Globus pallidus (tissue), 1 donor: Measurements from ENCODE around the gene SGSM2.

Source experiments
- DNase-seq: peaks from one replicate; pipeline ENCODE4 v3.0.0-alpha.2; 2015; ENCODE audit warnings: low spot score

The SGSM2 gene

DNA sequence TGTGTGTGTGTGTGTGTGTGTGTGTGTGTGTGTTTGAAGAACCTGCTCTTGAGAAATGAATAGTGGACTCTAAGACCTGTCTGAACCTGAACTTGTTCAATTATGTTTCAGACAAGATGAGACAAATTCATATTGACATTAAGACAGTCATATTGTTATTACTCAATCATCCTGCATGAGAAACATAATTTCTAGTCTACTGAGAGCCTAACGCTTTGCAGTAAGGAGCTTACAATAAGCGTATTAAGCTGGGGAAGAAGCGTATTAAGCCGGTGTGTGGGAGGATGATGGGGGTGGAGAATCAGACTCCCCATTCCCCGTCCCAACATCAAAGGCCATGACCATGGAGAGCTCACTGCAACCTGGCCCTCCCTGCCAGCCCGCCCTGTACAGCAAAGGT is 86.0 kb downstream of the SGSM2 start:
- DNase-seq: no peak

DNA sequence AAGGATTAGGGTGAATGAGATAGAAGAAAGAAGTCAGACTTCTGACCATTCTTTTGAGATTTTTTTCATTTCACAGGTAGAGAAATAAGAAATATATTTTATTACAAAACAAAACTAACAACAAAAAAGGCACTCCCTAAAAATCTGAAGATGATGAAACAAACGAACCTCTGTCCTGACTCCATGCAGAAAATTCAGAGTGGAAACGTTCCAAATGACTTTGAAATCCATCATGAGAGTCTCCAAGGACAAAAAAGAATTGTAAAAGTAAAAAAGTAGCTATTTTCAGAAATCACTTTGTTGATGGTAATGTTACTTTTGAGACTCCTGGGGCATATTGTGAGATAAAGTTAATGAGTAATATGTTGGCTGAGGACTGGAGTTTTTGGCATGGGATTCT is 89.9 kb downstream of the SGSM2 start:
- no peak for DNase-seq

DNA sequence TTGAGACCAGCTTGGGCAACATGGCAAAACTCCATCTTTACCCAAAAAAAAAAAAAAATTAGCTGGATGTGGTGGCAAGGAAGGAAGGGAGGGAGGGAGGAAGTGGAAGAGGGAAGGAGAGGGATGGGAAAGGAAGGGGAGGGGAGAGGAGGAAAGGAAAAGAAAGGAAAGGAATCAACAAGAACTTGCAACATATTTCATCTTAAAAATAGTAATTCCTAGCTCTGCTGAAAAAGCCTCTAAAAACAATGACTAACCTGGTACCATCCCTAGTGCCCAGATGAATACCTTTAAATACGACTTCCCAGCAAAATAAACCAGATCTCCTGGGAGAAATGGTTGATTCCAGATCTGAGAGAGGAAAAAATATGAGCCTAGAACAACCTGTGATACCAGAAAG is 90.6 kb downstream of the SGSM2 start:
- no peak for DNase-seq
